PC-3 (cell line): ENCODE results near the gene GNPTG. TPM values are rescaled to one million over a fixed set of nuclear protein-coding genes. Genes with fewer than 3 reads are reported as not detected.

Source experiments
- ATAC-seq: fragments of 200-7000 bp; cut with Tn5 transposase; 2 replicates; pipeline ENCODE4 v1.9.1; 2020; ENCODE audit warnings: mild to moderate bottlenecking, moderate library complexity
- BruUV-seq: library from RNA; stranded (reverse); fragments of 400-500 nt; replicated peaks from 2 replicates; lab custom pipeline; 2021; lab: Mats Ljungman, UMichigan
- CTCF ChIA-PET: fragments of 300-600 bp; sonication (Branson Sonifier 250); formaldehyde crosslinking; loops from one replicate; lab custom pipeline; 2022; ENCODE audit warnings: antibody characterized with exemption; lab: Charles Lee
- POLR2A ChIA-PET: fragments of 300-600 bp; sonication (Branson Sonifier 250); formaldehyde crosslinking; loops from one replicate; lab custom pipeline; 2022; ENCODE audit warnings: antibody characterized with exemption; ENCODE audit not compliant: unreplicated experiment; lab: Charles Lee
- DNase-seq: peaks from one replicate; pipeline ENCODE4 v3.0.0-alpha.2; 2015
- H2AFZ ChIP-seq: fragments of 300-600 bp; sonication (generic); 2 replicates; pipeline ENCODE4 v1.6.0; 2016; ENCODE audit warnings: antibody characterized with exemption, low read length
- H3F3A ChIP-seq: fragments of 300-600 bp; sonication (generic); one replicate; pipeline ENCODE4 v1.6.0; 2017; ENCODE audit warnings: antibody characterized with exemption, low read length, control low read depth, mild to moderate bottlenecking; ENCODE audit not compliant: unreplicated experiment
- H3K27ac ChIP-seq: fragments of 300-600 bp; sonication (generic); 2 replicates; pipeline ENCODE4 v1.5.1; 2016; ENCODE audit warnings: mild to moderate bottlenecking, low read length
- H3K27me3 ChIP-seq: fragments of 300-600 bp; sonication (generic); 2 replicates; pipeline ENCODE4 v1.6.1; 2016; ENCODE audit warnings: low read length, mixed read lengths
- H3K36me3 ChIP-seq: fragments of 300-600 bp; sonication (generic); 2 replicates; pipeline ENCODE4 v1.6.1; 2016; ENCODE audit warnings: low read depth, mixed run types, low read length, mixed read lengths
- H3K4me1 ChIP-seq: fragments of 300-600 bp; sonication (generic); 2 replicates; pipeline ENCODE4 v1.5.1; 2016; ENCODE audit warnings: low read length; ENCODE audit not compliant: insufficient read depth
- H3K4me2 ChIP-seq: fragments of 300-600 bp; sonication (generic); 2 replicates; pipeline ENCODE4 v1.6.0; 2016; ENCODE audit warnings: low read length
- H3K4me3 ChIP-seq: fragments of 300-600 bp; sonication (generic); 2 replicates; pipeline ENCODE4 v1.5.1; 2016; ENCODE audit warnings: mild to moderate bottlenecking, low read length, mixed read lengths
- H3K79me2 ChIP-seq: fragments of 300-600 bp; sonication (generic); 2 replicates; pipeline ENCODE4 v1.6.1; 2017; ENCODE audit warnings: low read length, mixed read lengths
- H3K9ac ChIP-seq: fragments of 300-600 bp; sonication (generic); 2 replicates; pipeline ENCODE4 v1.6.0; 2016; ENCODE audit warnings: mild to moderate bottlenecking, low read length
- H3K9me2 ChIP-seq: fragments of 300-600 bp; sonication (generic); replicated peaks from 2 replicates; pipeline ENCODE4 v1.6.1; 2016; ENCODE audit warnings: mixed run types, low read length, mixed read lengths
- H3K9me3 ChIP-seq: fragments of 300-600 bp; sonication (generic); 2 replicates; pipeline ENCODE4 v1.6.1; 2016; ENCODE audit warnings: low read length, mixed read lengths
- H4K20me1 ChIP-seq: fragments of 300-600 bp; sonication (generic); 2 replicates; pipeline ENCODE4 v1.6.1; 2016; ENCODE audit warnings: low read length, mixed read lengths
- CTCF ChIP-seq: fragments of 300-600 bp; sonication (generic); conservative IDR thresholded peaks from 2 replicates; pipeline ENCODE4 v1.5.1; 2017; ENCODE audit warnings: antibody characterized with exemption, low read depth, mild to moderate bottlenecking, low read length
- EZH2 ChIP-seq: fragments of 300-600 bp; sonication (generic); IDR thresholded peaks from one replicate; pipeline ENCODE4 v1.6.1; 2017; ENCODE audit warnings: antibody characterized with exemption, mild to moderate bottlenecking, low read length; ENCODE audit not compliant: unreplicated experiment
- EZH2phosphoT487 ChIP-seq: fragments of 300-600 bp; sonication (generic); IDR thresholded peaks from 2 replicates; pipeline ENCODE4 v1.6.1; 2018; ENCODE audit warnings: mild to moderate bottlenecking, antibody characterized with exemption, low read length, borderline replicate concordance
- intact Hi-C: fragments of 100-400 bp; cut with micrococcal nuclease; formaldehyde crosslinking; loops from 2 replicates; pipeline ENCODE4 v1.9.0; 2023
- total RNA-seq: library from RNA; depleted of rRNA; stranded (reverse); fragments of >200 nt; gene quantifications from 2 replicates; pipeline ENCODE4 v1.2.3, GENCODE V29; 2014

GNPTG gene
- total RNA-seq, 1 experiment from 2014 or later: 36.3 TPM

- POLR2A ChIA-PET: no interaction called here
- intact Hi-C loops: no loop called here
- no peaks in the 10 kb centered on the region for H3F3A ChIP-seq
Observed at GRCh38 chr16:1371054-1371978, 19.6 kb downstream of the GNPTG start.

GRCh38 chr16:1372292-1372950 lies 20.7 kb downstream of the GNPTG start:
- Histone ChIP-seq H3K36me3 (no peaks in the 10 kb centered on the region), H3K4me1 (peaks cover 3% of the 10 kb centered on the region), H3K79me2 (peaks cover 28% of the 10 kb centered on the region), H3K4me3 (no peak overlapping the region), H4K20me1 (peaks cover 1% of the 10 kb centered on the region; the same call in 1 of the 2 replicates), H3K9me3 (no peaks in the 10 kb centered on the region), H3K4me2 (no peak overlapping the region), H3K27me3 (no peaks in the 10 kb centered on the region), H3K27ac (no peak overlapping the region), H3K9me2 (no peaks in the 10 kb centered on the region), H3F3A (no peaks in the 10 kb centered on the region), H2AFZ (no peak overlapping the region), H3K9ac (no peak overlapping the region)
- TF ChIP-seq EZH2: no peak
- TF ChIP-seq EZH2phosphoT487: no peak
- TF ChIP-seq CTCF: no peak
- no peak for DNase-seq
- intact Hi-C loops: no loop called here
- BruUV-seq: no TSS peak
- ChIA-PET CTCF (no interaction called here), POLR2A (no interaction called here)
- no peak for ATAC-seq

More at GRCh38 chr16:1371054-1371978, 19.6 kb downstream of the GNPTG start:
- Histone ChIP-seq H3K4me1 (no peaks in the 10 kb centered on the region), H3K27ac (no peak overlapping the region), H3K27me3 (no peaks in the 10 kb centered on the region), H3K9me3 (no peaks in the 10 kb centered on the region), H3K9ac (no peak overlapping the region), H3K9me2 (no peaks in the 10 kb centered on the region), H3K36me3 (no peaks in the 10 kb centered on the region), H3K4me3 (no peak overlapping the region), H3K79me2 (peaks cover 17% of the 10 kb centered on the region), H4K20me1 (no peaks in the 10 kb centered on the region), H2AFZ (no peak overlapping the region), H3K4me2 (no peak overlapping the region)
- no peak for DNase-seq
- TF ChIP-seq EZH2phosphoT487: no peak
- no peak for TF ChIP-seq CTCF
- TF ChIP-seq EZH2: no peak
- no TSS peak for BruUV-seq
- ATAC-seq: no peak
- CTCF ChIA-PET: no interaction called here
